CD4-positive, alpha-beta T cell treated with Interleukin-15 for 4 hours (primary cell): ENCODE data around the gene OR51V1.
"Not testable (repeated sequence)": the region's sequence is repeated elsewhere in the genome, so short reads cannot be mapped to it uniquely, and the experiment has no call there.

Experiments used
- DNase-seq: peaks from one replicate; pipeline ENCODE4 v3.0.0-alpha.2; 2020; ENCODE audit warnings: low spot score

OR51V1 gene, protein sequence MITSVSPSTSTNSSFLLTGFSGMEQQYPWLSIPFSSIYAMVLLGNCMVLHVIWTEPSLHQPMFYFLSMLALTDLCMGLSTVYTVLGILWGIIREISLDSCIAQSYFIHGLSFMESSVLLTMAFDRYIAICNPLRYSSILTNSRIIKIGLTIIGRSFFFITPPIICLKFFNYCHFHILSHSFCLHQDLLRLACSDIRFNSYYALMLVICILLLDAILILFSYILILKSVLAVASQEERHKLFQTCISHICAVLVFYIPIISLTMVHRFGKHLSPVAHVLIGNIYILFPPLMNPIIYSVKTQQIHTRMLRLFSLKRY

DNA sequence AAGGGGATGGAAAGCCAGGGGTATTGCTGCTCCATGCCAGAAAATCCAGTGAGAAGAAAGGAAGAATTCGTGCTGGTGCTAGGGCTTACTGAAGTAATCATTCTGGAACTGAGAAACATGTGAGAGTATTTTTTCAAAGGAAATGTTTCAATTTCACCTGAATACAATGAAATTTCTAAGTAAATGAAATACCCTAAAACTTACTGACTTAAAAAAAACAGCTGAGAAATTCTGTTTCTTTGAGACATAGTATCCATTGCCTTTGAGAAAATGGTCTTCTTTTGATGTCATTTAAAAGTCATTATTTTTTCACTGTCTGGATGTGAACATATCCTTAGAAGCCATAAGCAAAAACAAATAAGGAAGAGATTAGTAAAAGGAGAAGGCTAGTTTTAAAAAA, at the start of gene OR51V1:
Gene OR51V1, minus strand, starts transcription at position 101 of the 400 bp plus-strand sequence. Its CDS starts 0 bp downstream, at position 101.
- DNase-seq: no peak

DNA sequence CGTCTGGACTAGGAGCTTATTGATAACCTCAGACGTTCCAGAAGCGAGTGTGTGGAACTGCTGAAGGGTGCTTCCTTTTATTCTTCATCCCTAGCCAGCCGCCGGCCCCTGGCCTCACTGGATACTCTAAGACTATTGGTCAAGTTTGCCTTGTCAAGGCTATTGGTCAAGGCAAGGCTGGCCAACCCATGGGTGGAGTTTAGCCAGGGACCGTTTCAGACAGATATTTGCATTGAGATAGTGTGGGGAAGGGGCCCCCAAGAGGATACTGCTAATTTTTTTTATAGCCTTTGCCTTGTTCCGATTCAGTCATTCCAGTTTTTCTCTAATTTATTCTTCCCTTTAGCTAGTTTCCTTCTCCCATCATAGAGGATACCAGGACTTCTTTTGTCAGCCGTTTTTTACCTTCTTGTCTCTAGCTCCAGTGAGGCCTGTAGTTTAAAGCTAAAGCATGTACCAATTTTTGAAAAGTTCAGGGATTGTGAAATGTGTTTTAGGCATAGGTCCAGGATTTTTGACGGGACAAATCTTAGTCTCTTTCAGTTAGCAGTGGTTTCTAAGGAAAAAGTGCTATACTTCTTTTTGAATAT, 49.4 kb upstream of the OR51V1 start, which contains the start of gene HBG1:
Gene HBG1, minus strand, starts transcription at position 51 of the 590 bp plus-strand sequence. CDS start 53 bp downstream, outside the sequence.
- not testable (repeated sequence) for DNase-seq

DNA sequence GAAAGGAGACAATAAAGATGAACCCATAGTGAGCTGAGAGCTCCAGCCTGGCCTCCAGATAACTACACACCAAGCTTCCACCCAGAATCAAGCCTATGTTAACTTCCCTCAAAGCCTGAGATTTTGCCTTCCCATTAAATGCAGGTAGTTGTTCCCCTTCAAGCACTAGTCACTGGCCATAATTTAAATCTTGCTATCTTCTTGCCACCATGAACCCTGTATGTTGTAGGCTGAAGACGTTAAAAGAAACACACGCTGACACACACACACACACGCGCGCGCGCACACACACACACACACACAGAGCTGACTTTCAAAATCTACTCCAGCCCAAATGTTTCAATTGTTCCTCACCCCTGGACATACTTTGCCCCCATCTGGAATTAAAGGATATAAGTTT, 48.0 kb upstream of the OR51V1 start:
- not testable (repeated sequence) for DNase-seq

DNA sequence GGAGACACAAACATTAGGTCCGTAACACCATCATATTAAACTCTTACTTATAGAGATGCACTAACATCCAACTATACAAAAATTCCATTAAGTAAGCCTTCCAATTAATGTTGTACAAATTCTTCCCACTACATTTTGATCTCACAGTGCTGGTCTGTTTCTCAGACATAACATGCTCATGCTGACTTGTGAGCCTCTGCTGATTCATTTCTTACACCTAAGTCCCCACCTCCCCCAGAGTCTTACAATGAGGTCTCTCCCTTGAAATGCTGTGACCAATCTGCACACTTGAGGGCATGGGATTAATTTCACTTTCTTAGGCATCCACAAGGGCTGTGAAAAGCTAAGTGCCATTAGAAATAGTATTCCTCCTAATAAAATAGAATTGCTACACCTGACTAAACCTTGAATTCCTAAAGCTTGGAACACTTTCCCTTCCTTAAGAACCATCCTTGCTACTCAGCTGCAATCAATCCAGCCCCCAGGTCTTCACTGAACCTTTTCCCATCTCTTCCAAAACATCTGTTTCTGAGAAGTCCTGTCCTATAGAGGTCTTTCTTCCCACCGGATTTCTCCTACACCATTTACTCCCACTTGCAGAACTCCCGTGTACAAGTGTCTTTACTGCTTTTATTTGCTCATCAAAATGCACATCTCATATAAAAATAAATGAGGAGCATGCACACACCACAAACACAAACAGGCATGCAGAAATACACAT, 47.1 kb upstream of the OR51V1 start:
- DNase-seq: no peak

DNA sequence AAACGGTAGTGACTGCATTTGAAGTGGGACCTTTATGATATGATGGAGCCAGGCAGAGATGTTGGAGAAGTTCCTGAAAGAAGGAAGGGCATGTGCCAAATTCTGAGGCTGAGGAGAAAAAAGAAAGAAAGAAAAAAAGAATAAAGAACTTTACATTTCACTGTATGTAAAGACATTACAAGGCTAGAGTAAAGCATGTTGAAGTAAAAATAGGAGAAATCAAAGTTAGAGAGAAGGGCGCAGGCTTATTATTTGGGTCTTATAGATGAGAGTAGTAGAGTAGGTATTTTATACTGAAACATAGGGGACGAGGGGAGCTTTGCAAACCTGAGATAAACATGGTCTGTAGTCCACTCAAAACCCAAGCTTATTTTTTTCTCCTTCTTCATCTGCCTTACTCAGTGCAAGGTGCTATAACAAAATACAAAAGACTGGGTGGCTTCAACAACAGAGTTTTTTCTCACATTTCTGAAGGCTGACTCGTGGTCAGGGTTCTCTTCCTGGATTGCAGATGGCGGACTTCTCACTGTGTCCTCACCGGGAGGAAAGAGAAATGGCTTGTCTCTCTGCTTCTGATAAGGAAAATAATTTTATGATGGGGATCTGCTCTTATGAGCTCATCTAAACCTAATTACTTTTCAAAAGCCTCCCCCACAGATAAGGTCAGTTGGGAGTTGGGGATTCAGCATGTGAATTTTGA, 46.4 kb upstream of the OR51V1 start:
- DNase-seq: no peak

DNA sequence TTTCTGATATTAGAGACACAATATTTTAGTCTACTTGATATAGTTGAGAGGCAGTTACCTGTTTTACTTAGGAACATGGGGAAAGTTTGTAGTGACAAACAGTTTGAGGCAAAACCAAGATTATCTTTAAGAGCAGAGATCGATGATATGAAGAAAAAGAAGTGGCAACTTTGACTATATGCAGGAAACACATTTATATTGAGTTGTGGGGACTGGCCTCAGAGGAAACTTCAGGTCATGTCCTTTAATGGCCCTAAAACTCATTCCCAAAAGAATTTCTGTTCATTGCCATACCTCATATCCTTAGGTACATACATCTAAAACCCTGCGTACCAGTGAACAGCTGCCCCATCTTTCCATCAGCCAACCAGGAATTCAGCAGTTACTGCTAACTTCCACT, 44.7 kb upstream of the OR51V1 start:
- no peak for DNase-seq

DNA sequence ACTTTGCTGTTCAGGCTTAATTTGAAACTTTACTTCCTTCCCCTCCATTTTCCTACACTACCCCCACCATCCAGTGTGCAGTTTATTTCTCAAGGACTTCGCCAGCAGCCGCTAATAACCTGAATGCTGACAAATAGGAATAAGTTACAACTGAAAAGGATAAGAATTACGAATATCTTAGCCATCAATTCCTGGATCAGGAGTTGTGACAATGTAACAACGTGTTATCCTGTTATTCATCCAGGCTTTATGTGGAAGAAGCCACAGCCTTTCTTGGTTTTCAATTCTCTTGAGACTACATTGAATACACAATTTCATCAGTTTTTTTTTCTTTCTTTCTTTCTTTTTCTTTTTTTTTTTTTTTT, 43.3 kb upstream of the OR51V1 start:
- DNase-seq: no peak

DNA sequence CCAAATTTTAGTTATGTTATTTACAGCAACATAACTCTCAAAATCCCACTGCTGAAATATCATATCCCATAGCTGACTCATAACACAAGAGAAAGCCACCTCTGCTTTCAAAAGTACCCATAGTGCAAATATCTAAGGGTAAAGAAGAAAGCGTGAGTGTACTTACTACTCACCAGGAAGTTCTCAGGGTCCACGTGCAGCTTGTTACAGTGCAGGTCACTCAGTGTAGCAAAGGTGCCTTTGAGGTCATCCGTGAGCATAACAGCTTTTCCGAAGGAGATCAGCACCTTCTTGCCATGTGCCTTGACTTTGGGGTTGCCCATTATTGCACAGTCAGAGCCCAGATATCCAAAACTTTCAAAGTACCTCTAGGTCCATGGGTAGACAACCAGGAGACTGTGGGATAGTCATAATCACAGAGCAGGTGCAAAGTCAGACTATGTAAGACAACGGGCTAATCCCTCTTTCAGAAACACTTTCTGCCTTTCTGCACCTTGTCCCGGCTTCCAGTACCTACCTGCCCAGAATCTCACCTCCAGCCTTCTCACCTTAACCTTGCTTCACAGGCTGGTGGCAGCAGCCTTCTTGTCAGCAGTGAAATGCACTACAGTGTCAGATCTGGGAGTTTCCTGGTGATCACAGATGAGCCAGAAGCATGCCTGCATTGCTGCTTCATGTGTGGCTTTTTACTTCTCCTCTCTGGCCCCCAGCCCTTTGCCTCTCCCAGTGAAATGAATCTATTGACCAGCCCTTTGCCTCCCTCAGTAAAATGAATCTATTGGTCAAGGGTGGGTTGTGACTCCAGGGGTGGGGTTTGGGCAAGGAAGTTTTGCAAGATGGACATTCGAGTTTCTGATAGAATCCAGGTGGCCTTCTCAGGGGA, 42.7 kb upstream of the OR51V1 start:
- no peak for DNase-seq

DNA sequence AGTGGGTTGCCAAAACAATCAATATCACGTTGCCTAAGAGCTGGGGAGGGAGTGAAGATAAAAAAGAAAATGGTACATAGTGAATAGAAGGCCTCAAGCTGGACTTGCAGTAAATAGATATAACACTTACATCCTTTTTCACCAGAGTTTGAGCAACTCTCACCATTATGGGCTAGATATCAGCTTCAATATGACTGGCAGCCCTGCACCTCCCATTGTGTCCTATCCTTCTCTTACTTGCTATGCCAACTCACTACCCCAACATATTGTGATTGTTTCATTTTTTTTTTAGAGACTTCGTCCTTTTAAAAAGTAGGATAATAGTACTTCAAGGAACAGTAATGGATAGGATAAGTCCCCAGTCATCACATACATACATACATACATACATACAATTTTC, 41.7 kb upstream of the OR51V1 start:
- no peak for DNase-seq

DNA sequence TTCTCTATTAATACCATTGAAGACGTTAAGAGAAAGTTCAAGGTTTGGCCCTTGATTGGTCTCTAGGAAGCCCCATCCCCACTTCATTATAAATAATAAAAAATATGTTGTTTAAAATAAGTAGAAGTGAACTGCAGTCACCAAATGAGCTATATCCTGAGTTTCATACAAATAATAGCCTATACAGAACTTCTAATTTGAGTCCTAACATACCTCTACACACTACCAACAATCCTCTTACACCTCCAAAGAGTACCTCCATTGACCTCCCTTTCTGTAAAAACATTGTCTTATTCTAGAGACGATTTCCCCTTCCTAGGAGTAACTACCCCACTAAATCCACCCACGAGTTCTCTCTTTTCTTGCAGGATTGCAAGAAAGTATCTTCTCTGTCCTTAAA, 41.0 kb upstream of the OR51V1 start:
- DNase-seq: no peak

DNA sequence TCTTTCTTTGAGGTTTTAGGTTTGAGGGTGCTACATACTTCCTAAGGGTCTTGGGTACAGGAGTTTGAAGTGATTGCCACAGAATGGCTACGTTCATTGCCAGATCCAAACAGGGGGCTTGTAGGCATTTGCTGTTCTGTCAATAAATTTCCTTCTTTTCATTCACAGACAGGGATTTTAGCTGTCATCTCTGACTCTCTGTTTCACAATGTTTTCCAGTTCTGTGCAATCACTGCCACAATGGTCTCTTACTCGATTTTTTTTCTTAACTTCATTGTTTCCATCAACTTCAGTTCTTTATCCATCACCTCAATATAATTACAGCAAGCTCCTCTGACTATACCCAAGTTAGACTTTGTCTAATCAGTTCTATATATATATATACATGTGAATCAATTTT, 40.0 kb upstream of the OR51V1 start:
- DNase-seq: no peak

DNA sequence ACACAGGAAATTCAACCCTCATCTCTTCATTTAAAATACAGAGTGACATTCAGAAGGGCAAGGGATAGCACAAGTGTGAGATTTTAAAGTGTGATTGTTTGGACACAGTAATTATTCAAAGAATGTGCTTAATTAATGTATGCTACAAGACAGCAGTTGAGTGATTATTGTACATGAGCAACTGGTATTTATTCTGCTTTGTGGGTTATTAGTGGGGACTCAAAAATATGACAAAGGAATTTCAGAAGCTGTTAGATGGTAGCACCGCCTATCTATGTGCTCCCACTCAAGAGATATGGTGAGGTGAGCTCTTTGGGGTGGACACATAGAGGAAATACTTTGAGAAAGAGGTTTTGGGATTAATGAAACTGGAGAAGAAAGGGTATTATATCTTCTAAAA, 39.6 kb upstream of the OR51V1 start:
- no peak for DNase-seq

DNA sequence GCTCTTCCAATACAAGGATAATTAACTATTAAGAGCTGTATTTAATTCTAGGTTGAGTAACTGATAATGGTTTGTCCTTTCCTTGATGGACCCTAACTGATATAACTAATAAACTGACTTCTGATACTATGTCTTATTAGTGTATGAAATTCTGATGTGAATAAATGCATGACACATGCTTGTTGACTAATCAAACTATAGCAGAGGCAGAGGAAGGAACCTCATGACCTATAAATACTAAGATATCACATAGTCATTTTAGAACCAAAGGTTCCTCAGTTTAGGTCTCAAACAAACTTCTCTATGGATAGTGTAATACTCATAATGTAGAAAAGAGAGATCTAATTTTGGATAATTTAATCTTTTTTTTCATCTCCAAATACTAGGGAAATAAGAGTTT, 38.6 kb upstream of the OR51V1 start:
- DNase-seq: no peak

DNA sequence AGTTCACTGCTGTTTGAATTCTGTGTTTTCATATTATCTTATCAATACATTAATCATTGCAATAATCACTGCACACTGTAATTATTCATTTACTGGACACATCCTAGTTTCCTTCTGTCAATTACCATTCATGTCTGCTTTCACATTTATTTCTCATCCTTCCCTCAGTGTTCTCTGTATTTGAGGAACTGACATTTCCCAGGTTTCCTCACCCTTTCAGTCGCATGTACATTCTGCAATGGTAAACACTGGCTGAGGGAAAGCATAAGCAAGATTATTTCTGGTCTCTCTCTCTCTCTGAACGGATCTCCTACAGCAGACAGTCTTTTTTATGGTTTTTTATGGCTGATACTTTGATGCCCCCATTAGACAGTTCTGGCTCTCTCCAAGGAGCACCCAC, 38.0 kb upstream of the OR51V1 start:
- DNase-seq: no peak

DNA sequence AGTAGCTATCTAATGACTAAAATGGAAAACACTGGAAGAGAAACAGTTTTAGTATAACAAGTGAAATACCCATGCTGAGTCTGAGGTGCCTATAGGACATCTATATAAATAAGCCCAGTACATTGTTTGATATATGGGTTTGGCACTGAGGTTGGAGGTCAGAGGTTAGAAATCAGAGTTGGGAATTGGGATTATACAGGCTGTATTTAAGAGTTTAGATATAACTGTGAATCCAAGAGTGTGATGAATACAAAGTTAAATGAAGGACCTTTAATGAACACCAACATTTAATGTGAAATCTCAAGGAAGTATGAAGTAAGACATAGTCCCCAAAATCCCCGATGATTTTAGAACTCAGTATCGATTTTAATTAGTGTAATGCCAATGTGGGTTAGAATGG, 36.9 kb upstream of the OR51V1 start:
- DNase-seq: no peak

DNA sequence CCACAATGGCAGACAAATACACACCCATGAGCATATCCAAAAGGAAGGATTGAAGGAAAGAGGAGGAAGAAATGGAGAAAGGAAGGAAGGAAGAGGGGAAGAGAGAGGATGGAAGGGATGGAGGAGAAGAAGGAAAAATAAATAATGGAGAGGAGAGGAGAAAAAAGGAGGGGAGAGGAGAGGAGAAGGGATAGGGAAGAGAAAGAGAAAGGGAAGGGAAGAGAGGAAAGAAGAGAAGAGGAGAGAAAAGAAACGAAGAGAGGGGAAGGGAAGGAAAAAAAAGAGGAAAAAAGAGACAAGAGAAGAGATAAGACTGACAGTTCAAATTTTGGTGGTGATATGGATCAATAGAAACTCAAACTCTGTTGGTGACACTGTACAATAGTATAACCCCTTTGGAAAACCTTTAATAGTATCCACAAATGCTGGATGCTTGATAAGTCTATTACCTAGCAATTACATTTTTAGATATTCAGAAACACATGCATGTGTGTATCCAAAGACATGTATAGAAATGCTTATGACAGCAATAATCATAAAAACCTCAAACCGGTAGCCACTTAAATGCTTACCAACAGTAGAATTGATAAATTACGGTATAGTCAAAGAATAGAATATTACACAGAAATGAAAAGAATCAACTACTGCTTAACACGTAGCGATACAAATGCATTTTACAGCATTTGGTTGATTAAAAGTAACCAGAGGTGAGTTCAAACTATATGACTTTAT, 35.0 kb upstream of the OR51V1 start:
- no peak for DNase-seq

DNA sequence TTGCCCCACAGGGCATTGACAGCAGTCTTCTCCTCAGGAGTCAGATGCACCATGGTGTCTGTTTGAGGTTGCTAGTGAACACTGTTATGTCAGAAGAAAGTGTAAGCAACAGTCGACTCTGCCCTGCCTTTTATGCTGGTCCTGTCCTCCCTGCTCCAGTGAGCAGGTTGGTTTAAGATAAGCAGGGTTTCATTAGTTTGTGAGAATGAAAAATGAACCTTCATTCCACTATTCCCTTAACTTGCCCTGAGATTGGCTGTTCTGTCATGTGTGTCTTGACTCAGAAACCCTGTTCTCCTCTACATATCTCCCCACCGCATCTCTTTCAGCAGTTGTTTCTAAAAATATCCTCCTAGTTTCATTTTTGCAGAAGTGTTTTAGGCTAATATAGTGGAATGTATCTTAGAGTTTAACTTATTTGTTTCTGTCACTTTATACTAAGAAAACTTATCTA, 33.9 kb upstream of the OR51V1 start, which contains the start of gene HBD:
Gene HBD, minus strand, starts transcription at position 103 of the 454 bp plus-strand sequence. Its CDS starts 50 bp downstream, at position 53.
- DNase-seq: no peak

DNA sequence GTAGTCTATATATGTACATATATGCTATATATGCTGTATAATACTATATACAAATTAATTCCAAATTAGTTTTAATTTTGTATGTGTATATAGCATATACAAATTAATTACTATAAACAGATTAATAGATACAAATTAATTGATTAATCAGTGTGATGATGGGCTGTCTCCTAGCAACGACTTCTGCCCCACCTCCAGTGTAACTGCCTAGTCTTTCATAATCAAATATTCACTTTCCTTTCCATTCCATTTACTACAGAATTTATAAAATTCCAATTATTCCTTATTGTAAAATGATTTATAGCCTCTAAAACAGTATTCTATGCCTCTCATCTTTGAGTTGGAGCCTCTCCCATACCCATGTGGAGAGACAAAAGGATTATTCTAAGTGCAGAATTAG, 32.8 kb upstream of the OR51V1 start:
- no peak for DNase-seq

DNA sequence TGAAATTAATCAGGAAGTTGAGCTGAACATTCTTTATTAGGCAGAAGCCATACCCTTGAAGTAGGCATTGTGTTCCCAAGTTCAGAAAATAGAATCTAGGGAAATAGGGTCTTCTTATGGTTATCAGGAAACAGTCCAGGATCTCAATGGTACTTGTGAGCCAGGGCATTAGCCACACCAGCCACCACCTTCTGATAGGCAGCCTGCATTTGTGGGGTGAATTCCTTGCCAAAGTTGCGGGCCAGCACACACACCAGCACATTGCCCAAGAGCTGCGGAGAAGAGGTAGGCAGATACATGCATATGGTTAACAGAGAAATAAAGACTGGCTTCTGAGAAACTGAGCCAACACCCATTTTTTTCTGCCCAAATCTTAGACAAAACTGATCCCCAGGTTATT, 32.3 kb upstream of the OR51V1 start:
- no peak for DNase-seq

DNA sequence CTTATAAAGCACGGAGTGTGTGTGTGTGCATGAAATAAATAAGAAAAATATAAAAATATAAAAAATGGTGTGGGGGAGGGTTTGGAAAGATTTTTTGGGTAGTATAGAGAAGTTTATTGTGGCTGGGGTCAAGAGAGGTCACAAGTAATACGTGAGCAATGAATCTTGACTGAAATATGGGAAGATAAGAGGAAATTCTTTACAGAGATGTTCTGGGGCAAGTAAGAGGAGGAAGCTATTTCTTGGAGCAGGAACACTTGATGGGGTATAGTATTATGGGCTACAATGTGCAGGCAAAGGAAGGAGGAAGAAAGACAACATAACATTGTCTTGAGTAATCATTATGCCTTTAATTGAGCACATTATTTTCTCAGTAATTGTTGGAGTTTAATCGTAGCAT, 31.7 kb upstream of the OR51V1 start:
- no peak for DNase-seq

DNA sequence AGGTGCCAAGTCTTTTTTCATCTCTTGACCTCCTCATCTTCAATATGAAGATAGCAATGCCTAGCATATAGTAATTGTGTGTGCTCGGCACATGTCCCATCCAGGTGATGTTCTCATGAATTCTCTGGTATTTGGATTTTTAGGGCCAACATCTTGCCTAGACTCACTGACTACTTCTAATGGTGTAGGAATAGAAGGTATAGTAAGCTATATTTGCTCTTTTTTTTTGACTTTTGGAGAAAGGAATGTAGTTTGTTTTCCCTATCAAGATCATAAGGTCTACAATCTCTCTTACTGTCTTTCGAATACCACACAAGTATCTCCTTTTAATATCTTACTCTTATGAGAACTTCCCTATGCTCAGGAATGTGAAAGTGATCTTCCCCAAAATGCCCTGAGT, 30.6 kb upstream of the OR51V1 start:
- DNase-seq: no peak
